CD1c-positive myeloid dendritic cell (primary cell): Measurements from ENCODE around the gene HCN2.

Experiments
- DNase-seq: peaks from one replicate; pipeline ENCODE4 v3.0.0-alpha.2; 2016; ENCODE audit errors: extremely low spot score

HCN2 gene

DNA sequence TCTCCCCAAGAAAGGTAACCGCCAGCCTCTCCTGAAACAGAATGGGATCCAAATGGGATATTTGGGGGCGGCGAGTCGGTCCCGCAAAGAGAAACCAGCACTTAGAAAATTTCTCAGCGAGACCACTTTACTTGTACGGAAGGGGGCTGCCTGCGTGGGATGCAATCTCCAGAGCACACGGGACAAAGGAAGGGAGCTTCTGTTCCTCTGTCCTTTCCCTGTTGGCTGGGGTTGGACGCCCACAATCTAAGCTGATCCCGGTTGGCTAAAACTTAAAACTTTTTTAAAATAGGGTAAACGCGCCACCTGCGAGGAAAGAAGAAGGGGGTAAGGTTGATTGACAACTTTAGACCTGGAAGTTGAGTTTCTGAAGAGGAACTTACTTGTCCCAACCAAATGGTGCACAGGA, 18.1 kb upstream of the HCN2 start:
- DNase-seq = peak; percentile 51

DNA sequence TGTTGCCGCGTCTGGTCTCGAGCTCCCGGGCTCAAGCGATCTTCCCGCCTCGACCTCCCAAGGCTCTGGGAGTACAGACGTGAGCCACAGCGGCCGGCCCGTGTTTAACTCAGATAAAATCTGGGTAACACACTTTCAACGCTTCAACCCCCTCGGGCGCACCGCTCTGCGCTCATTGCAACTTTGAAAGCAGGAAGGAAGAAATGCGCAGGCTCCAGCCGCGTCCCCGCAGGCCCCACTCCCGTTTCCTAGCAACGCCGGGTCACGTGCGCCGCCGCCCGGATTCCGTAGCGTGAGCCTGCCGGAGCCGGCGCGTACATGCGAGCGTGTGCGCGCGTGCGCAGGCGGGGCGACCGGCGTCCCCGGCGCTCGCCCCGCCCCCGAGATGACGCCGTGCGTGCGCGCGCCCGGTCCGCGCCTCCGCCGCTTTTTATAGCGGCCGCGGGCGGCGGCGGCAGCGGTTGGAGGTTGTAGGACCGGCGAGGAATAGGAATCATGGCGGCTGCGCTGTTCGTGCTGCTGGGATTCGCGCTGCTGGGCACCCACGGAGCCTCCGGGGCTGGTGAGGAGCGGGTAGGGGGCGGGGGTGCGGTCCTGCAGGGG, 17.4 kb upstream of the HCN2 start, which contains the start of gene BSG:
Gene BSG, plus strand, starts transcription at position 457 of the 603 bp plus-strand sequence. Its CDS starts 39 bp downstream, at position 496.
- DNase-seq = peak; percentile 100

DNA sequence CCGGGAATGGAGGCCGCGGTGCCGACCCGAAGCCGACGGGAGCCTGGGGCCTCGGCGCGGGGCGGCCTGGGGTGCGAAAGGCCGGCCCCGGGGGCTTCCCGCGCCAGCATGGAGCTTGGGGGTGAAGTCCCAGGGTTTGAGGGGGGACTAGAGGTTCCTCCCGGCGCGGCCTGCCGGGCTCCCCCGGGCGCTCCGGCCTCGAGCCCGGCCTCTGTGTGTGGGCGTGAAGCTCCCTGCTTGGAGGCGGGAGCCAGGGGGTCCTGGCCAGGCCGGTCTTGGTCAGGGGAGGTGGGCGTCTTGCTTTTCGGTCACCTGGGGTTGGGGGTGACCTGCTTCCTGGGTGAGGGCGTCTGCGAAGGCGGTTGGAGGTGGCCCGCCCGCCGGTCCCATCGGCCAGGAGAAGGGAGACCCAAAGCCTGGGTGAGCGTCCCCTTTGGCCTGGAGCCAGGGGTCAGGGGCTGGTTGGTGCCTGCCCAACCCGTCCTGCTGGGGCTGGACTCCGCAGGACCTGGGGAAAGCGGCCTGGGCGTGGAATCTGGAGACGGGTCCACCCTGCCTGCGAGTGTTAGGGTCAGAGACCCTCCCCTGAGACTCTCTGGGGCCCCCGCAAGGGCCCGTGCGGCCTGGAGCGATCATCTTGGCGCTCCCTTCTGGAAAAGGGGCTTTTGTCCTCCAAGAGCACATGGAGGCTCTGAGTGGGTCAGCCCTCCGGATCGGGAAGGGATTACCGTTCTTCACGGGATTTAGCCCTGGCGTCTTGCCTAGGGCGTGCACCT, 16.8 kb upstream of the HCN2 start:
- DNase-seq = peak; percentile 34

DNA sequence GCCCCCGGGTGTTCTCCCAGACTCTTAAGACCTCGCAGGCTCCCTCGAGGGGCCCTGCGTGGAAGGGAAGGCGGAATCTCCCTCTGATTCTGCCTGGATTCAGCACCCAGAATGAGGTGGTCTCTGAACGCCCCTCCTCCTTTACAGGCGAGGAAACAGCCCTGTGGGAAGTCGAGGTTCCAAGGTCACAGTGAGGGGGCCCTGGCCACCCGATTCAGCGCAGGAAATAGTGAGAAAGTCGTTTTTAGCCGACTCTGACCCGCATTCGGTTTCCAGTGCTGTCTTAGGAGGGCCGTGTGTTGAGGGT, 16.2 kb upstream of the HCN2 start:
- DNase-seq = no peak

DNA sequence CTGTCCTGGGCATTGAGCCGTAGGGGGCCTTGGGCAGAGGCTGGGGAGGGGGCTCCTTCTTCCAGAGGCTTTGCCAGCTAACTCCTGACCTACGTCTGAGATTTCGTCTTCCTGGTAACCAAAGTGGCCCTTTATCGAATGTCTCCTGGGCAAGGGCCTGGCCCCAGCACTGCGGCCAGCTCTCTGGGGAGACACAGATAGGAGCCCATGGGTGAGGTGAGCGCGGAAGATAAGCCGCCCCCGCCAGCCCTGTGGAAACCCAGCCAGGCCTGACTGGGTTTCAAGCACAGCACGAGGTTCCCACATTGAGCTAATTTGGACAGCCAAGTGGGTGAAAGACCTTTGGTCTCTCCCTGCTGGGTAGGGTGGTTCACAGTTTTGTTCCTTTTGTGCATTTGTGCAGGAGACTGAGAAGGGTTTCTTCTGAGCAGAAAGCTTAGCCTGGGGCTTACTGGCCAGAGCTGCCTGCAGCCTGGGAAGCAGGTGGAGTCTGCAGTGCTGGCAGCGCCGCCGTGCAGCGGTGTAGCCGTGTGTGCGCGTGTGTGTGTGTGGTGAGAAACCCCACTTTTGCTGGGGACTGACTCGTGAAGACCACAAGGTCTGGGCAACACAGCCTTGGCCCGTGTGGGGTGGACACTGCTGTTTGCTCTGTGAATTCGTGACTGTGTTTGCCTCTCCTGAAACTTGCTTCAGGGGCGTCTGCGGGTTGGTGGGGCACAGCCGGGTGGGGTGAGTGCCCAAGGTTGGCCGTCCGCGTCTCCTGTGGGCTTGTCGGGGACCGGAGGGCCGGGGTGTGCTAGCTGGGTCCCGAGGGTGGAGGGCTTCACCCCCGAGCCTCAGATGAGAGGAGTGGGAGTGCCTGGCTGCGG, 14.8 kb upstream of the HCN2 start:
- no peak for DNase-seq

DNA sequence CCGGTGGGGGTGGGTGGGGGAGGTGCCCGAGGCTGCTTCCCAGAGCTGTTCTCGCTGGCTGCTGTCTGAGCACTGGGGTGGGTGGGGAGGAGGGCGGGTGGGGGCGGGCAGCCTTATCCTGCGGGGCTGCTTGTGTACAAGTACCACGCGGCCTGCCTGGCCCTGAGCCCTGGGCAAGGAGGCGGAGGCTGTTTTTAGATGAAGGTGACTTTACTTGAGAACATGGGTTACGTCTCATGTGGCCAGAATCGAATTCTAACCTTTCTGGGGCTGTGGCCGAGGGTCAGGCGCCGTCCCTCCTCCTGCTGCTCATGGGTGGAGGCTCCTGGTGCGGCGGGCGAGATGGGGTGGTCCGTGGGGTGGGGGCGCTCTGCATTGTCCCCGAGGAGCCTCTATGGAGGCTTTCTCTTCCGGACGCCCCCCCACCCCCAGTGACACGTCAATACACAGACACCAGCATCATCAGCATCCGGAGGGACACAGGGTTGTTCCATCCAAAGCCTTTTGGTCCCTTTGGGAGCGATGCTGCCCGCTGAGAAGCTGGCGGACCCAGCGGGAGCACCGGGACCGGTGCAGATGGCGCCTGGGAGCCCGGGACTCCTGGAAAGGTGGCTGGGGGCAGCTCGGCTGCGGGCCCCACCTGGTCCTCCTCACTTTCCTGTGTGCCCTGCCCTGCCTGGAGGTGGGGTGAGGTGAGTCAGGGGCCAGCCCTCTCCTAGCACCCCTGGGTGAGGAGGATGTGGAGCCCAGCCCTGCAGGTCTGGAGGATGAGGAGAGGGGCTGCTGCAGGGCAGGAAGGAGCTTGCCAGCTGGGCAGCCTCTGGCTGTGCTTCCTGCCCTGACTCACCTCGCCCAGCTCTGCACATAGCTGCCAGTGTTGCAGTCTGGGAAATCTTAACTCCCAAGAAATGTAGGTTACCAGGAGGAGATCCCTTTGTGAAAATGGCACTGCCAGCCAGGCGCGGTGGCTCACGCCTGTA, 13.9 kb upstream of the HCN2 start:
- no peak for DNase-seq

DNA sequence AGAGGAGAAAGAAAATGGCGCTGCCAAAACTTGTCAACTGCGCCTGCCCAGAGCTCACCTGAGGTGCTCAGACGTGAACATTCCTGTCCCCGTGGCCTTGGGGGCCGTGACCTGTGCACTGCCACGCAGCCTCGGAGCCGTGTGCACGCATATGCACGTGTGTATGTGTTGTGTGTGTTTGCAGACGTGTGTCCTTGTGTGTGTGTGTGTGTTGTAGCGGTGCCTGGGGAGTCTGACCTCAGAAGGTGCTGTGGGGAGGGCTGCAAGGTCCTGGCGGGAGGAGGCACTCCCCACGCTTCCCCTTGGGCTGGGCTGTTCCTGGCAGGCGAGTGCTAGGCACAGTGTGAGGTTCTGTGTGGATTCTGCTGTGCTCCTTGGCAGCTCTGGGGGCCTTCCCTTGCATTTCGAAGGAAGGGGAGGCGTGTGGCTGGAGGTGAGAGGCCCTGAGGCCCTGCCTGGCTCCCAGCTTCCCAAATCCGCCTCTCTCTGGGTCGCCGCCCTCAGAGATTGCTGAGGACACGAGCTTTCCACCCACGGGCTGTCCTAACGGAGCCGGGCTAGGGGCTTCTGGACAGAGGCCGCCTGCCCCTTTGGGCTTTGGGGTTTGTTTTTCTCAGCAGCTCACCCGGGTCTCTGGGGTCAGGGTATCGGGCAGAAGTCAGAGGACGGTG, 12.8 kb upstream of the HCN2 start:
- DNase-seq = no peak

GRCh38 chr19:577439-578392, 12.0 kb upstream of the HCN2 start:
- DNase-seq = no peak

DNA sequence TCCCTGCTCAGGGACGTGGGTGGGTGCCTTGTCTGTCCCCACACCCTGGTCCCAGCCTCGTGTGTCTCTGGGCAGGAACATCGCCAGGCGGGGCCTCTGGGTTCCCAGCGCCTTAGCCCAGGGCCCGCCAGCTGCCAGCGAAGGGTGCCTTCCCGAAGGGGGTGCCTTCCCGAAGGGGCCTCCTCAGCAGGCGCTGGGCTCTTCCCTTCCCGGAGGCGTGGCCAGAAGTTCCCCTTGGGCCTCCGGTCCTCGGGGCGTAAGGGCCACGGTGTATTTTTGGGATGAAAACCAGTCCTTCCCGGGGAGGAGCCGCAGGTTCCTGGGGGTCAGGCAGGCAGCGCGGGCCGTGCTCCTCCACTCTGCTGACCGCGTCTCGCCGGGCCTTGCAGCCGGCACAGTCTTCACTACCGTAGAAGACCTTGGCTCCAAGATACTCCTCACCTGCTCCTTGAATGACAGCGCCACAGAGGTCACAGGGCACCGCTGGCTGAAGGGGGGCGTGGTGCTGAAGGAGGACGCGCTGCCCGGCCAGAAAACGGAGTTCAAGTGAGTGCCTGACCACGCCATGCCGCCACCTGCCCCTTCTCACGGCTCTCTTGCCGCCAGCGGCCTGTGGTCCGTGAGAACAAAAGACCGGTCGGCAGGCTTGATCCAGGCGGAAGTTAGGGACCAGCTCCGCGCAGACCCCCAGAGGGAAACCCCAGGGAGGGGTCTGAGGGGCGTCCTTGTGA, 10.4 kb upstream of the HCN2 start:
- no peak for DNase-seq

DNA sequence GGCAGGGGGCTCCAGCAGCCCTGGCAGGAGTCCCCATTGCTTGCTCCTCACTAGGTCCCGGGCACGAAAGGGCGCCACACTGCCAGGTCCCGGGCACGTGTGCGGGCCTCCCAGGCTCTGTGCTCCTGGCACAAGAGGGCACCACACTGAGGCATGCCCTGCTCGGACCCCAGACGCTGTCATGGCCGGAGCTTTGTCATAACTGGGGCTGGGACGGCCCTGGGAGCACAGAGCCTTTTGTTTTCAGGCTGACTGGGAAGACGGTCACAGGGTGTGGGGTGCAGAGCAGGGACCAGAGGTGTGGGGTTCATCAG, 9.9 kb upstream of the HCN2 start:
- DNase-seq = no peak

DNA sequence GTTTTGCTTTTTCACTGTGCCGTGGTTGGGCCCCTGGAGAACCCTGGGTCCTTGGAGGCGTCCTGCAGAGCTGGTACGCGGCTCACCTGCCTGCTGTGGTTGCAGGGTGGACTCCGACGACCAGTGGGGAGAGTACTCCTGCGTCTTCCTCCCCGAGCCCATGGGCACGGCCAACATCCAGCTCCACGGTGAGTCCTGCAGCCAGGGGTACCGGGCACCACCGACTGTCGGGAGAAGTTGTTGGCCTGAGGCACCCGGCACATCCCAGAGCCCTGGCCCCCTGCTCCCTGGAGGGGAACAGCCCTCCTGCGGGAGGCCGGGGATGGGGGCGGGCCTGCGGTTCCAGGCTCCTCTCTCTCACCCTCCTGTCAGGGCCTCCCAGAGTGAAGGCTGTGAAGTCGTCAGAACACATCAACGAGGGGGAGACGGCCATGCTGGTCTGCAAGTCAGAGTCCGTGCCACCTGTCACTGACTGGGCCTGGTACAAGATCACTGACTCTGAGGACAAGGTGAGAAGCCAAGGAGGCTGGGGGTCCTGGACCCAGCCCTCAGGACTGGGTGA, 9.3 kb upstream of the HCN2 start:
- no peak for DNase-seq

DNA sequence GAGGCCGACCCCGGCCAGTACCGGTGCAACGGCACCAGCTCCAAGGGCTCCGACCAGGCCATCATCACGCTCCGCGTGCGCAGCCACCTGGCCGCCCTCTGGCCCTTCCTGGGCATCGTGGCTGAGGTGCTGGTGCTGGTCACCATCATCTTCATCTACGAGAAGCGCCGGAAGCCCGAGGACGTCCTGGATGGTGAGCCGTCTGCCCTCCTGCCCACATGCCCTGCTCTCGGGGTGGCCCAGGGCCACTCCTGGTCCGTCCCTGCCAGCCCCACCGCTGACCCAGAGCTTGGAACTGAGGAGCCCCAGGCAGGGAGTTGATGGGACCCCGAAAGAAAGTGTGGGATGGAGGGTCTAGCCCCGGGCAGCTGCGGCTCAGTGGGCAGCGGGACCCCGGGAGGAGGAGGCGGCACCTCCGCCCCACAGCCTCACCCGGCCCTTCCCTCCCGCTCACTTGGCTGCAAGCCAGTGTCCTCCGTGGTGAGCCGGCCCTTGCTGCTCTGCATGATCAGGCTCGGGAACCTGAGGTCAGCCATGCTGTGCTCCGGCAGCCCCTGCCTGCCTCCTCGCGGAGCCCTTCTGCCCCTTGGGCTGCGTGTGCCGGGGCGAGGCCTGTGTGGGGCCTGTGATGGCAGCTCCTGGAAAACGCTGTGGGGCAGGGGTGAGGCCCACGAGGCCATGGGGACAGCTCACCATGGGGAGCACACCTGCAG, 8.1 kb upstream of the HCN2 start:
- no peak for DNase-seq

DNA sequence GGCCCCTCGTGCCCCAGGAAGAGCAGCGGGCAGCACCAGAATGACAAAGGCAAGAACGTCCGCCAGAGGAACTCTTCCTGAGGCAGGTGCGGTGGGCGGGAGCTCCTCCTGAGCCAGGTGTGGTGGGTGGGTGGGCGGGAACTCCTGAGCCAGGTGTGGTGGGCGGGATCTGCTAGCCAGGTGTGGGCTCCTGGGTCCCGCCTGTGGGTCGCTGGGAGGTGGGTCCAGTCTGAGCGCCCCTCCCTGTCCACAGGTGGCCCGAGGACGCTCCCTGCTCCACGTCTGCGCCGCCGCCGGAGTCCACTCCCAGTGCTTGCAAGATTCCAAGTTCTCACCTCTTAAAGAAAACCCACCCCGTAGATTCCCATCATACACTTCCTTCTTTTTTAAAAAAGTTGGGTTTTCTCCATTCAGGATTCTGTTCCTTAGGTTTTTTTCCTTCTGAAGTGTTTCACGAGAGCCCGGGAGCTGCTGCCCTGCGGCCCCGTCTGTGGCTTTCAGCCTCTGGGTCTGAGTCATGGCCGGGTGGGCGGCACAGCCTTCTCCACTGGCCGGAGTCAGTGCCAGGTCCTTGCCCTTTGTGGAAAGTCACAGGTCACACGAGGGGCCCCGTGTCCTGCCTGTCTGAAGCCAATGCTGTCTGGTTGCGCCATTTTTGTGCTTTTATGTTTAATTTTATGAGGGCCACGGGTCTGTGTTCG, 7.0 kb upstream of the HCN2 start:
- DNase-seq = peak; percentile 62

GRCh38 chr19:583198-583967, 6.3 kb upstream of the HCN2 start:
- DNase-seq = no peak

- no peak for DNase-seq
Measured at GRCh38 chr19:583968-584239, 5.8 kb upstream of the HCN2 start.

- DNase-seq = peak; percentile 62
Measured at GRCh38 chr19:584240-585001, 5.3 kb upstream of the HCN2 start.
